ENCODE results near the gene CRIP1. TPM values are rescaled to one million over a fixed set of nuclear protein-coding genes. Genes with fewer than 3 reads are reported as not detected.

Gene CRIP1
- total RNA-seq, 1 experiment from 2014 or later, result 48.7 TPM

DNA sequence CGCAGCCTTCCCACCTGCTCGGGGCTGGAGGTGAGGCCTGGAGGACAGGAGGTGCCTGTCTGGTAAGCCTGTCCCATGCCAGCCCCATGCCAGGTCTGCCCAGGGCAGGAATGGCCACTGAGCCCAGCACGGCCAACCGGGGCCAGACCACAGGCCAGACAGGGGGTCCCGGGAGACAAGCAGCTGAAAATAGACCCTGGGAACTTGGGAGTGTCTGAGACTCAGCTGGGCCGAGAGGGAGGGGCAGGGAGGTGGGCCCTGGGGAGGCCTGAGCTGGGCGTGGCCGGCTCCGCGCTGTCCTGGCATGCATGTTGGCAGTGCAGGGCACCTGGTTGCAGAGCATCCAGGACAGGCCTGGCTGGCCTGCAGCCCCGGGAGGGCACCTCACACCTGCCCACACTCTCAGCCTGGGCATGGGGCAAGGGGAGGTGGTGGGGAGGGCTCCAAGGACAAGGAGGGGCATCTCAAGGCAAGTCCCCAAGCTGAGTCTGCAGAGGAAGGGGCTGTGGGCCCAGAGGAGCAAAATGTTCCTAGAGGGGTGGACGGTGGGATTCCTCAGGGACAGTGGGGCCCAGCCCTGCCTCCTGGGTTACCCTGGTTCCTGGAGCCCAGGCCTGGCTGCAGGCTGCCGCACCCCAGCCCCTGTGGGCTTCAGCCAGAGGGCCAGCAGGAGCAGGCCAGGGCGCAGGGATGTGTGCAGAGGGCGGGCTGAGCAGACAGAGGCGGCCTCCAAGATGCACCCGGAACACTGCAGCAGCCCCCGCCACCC lies 3.2 kb upstream of the CRIP1 start:
- Histone ChIP-seq H3K4me1 (ENCODE audit: insufficient read depth, low read length) (peaks cover 39% of the 10 kb centered on the region), H2AFZ (ENCODE audit: low read length) (no peak overlapping the region), H3K79me2 (ENCODE audit: low read length) (no peaks in the 10 kb centered on the region), H3K36me3 (ENCODE audit: low read depth, low read length) (no peaks in the 10 kb centered on the region), H3F3A (ENCODE audit: low read length, unreplicated experiment) (no peaks in the 10 kb centered on the region), H3K27ac (ENCODE audit: low read length) (peak overlapping the region; percentile 100), H3K4me2 (ENCODE audit: low read length) (no peak overlapping the region), H3K9ac (ENCODE audit: low read length) (peak overlapping the region; percentile 100), H3K9me3 (ENCODE audit: low read length) (no peaks in the 10 kb centered on the region), H3K9me2 (replicated peaks; ENCODE audit: low read length) (no peaks in the 10 kb centered on the region), H3K4me3 (ENCODE audit: low read length) (no peak overlapping the region), H4K20me1 (ENCODE audit: low read length) (no peaks in the 10 kb centered on the region), H3K27me3 (ENCODE audit: low read length) (no peaks in the 10 kb centered on the region)
- no TSS peak for BruUV-seq (replicated peaks)
- ATAC-seq (0 out of 2 replicates have a peak, but pooled peaks have one; percentile 3), DNase-seq (peak; percentile 18)
- ChIA-PET CTCF (no interaction called here), POLR2A (ENCODE audit: unreplicated experiment) (no interaction called here)
- TF ChIP-seq EZH2phosphoT487 (IDR thresholded peaks at IDR 0.05; ENCODE audit: borderline replicate concordance, low read length) (no peak), EZH2 (IDR thresholded peaks at IDR 0.05; ENCODE audit: low read length, unreplicated experiment) (no peak)
- TF ChIP-seq, protein P1, sequence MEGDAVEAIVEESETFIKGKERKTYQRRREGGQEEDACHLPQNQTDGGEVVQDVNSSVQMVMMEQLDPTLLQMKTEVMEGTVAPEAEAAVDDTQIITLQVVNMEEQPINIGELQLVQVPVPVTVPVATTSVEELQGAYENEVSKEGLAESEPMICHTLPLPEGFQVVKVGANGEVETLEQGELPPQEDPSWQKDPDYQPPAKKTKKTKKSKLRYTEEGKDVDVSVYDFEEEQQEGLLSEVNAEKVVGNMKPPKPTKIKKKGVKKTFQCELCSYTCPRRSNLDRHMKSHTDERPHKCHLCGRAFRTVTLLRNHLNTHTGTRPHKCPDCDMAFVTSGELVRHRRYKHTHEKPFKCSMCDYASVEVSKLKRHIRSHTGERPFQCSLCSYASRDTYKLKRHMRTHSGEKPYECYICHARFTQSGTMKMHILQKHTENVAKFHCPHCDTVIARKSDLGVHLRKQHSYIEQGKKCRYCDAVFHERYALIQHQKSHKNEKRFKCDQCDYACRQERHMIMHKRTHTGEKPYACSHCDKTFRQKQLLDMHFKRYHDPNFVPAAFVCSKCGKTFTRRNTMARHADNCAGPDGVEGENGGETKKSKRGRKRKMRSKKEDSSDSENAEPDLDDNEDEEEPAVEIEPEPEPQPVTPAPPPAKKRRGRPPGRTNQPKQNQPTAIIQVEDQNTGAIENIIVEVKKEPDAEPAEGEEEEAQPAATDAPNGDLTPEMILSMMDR (conservative IDR thresholded peaks at IDR 0.05; ENCODE audit: low read depth, low read length), result no peak
- intact Hi-C loops (cut with micrococcal nuclease), result no loop called here

DNA sequence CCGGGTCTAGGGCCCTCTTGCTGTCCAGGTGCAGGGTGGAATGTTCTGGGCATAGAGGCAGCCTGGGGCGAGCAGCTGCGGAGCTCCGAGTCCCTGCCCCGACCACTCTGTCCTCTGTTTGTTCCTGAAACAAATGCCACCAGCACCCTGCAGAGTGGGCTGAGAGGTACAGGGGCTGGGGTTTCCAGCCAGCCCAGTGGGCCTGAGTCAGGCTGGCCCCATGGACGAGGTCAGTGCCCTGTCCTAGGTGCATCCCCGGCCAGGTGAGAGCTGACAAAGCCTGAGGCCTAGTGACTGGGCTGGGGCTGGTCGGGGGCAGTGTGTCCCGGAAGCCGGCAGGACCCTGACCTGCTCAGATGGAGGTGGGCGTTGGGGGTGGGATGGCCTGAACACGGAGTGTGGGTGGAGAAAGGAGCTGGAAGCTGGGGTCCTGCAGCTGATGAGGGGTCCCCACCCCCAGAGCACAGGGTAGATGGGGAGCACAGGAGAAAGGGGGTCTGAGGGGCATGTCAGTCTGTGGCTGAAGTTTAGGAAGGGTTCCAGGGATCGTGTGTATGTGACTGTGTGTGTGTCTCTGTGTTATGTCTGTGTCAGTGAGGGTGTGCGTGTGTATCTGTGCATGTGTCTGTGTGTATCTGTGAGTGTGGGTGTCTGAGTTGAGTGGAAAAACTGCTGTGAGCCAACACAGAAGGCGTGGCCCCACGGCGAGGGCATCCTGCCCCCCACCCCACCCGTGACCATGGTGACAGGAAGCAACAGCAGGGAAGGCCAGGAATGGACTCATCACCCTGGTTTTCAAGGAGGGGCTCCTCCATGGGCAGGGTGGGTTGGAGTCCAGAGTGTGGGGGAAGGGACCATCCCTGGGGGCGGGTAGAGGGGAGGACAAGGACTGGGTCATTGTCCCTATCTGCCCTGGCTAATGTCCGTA lies 2.4 kb upstream of the CRIP1 start:
- H3K27me3 ChIP-seq (ENCODE audit: low read length), result no peaks in the 10 kb centered on the region
- no peaks in the 10 kb centered on the region for H3K36me3 ChIP-seq (ENCODE audit: low read depth, low read length)
- no peak overlapping the region for H3K27ac ChIP-seq (ENCODE audit: low read length)
- TF ChIP-seq EZH2phosphoT487 (IDR thresholded peaks at IDR 0.05; ENCODE audit: borderline replicate concordance, low read length) (no peak), EZH2 (IDR thresholded peaks at IDR 0.05; ENCODE audit: low read length, unreplicated experiment) (no peak)
- TF ChIP-seq, protein P1 (conservative IDR thresholded peaks at IDR 0.05; ENCODE audit: low read depth, low read length), result no peak
- no peak overlapping the region for H3K9ac ChIP-seq (ENCODE audit: low read length)
- H4K20me1 ChIP-seq (ENCODE audit: low read length), result no peaks in the 10 kb centered on the region
- CTCF ChIA-PET, result no interaction called here
- no peak for ATAC-seq
- DNase-seq, result no peak
- H2AFZ ChIP-seq (ENCODE audit: low read length), result no peak overlapping the region
- H3K79me2 ChIP-seq (ENCODE audit: low read length), result no peaks in the 10 kb centered on the region
- no peaks in the 10 kb centered on the region for H3K9me2 ChIP-seq (replicated peaks; ENCODE audit: low read length)
- intact Hi-C loops (cut with micrococcal nuclease), result no loop called here
- BruUV-seq (replicated peaks), result no TSS peak
- peaks cover 47% of the 10 kb centered on the region for H3K4me1 ChIP-seq (ENCODE audit: insufficient read depth, low read length)
- no peak overlapping the region for H3K4me3 ChIP-seq (ENCODE audit: low read length)
- POLR2A ChIA-PET (ENCODE audit: unreplicated experiment), result no interaction called here
- H3K4me2 ChIP-seq (ENCODE audit: low read length), result no peak overlapping the region
- no peaks in the 10 kb centered on the region for H3K9me3 ChIP-seq (ENCODE audit: low read length)
- H3F3A ChIP-seq (ENCODE audit: low read length, unreplicated experiment), result no peaks in the 10 kb centered on the region
